ENCODE measurements around the gene NLN.

DNA sequence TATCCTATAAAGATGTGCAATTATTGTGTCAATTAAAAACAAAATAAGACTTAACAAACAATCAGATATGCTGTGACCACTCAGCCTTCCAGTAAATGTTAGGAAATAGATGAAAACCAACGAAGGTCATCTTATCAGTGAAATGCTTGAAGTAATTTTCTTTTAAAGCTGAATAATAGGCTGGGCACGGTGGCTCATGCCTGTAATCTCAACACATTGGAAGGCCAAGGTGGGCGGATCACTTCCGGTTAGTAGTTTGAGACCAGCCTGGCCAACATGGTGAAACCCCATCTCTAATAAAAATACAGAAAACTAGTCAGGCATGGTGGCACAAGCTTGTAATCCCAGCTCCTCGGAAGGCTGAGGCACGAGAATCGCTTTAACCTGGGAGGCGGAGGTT, 31.2 kb downstream of the NLN start:
- no peak for TF ChIP-seq ZFP3 (CRISPR knock-in tag; IDR thresholded peaks at IDR 0.05)
- TF ChIP-seq ISL1 (CRISPR knock-in tag; IDR thresholded peaks at IDR 0.05): no peak
